HepG2 (cell line): ENCODE results near the gene RARA. TPM values are rescaled to one million over a fixed set of nuclear protein-coding genes. Genes with fewer than 3 reads are reported as not detected.

Source experiments
- ARID4A ChIP-seq: sonication (generic); formaldehyde crosslinking; IDR thresholded peaks from 2 replicates; pipeline ENCODE4 v1.5.0; 2020; ENCODE audit warnings: mild to moderate bottlenecking, missing genetic modification reagents, borderline replicate concordance
- ZNF318 ChIP-seq: sonication (generic); formaldehyde crosslinking; IDR thresholded peaks from 2 replicates; pipeline ENCODE4 v1.4.0; 2020; ENCODE audit warnings: mild to moderate bottlenecking, missing genetic modification reagents
- polyA plus RNA-seq, 8 experiments: library from polyadenylated mRNA; depleted of rRNA in 3 of 8; stranded (reverse) in 7 of 8; unstranded in 1 of 8; fragments of >200 nt; fragmentation: Illumina TruSeq in 4 of 8; extraction: Trizol in 4 of 8; gene quantifications; 2 replicates each; pipeline versions ENCODE4 v1.2.1 to v1.2.3, GENCODE V29; 2011 to 2016; ENCODE audit warnings: low read depth in 4 of 8, missing spikeins in 1 of 8, mixed read lengths in 1 of 8; ENCODE audit not compliant: insufficient read depth in 1 of 8
- total RNA-seq, 5 experiments: library from RNA; depleted of rRNA; stranded (reverse); fragments of >200 nt; fragmentation: Illumina TruSeq; extraction: Trizol; gene quantifications; 2 replicates each; pipeline ENCODE4 v1.2.3, GENCODE V29; 2016; ENCODE audit warnings: low read depth in 1 of 5

Gene RARA
- total and polyA plus RNA-seq, 2 of the 13 experiments (the other 11 are each of a cell fraction or from before 2014, with no cell fraction given): 6.4 to 8.6 TPM

GRCh38 chr17:40259505-40259904 lies 49.5 kb upstream of the RARA start (continued):
- TF ChIP-seq ARID4A (CRISPR knock-in tag) (no peak), ZNF318 (CRISPR knock-in tag) (no peak)
- TF ChIP-seq, all 625 proteins: peak for 0
